ENCODE data around the gene UROS.

UROS gene

GRCh38 chr10:125762692-125763648 lies 60.1 kb downstream of the UROS start:
- DNase-seq (ENCODE audit: low spot score), result no peak

DNA sequence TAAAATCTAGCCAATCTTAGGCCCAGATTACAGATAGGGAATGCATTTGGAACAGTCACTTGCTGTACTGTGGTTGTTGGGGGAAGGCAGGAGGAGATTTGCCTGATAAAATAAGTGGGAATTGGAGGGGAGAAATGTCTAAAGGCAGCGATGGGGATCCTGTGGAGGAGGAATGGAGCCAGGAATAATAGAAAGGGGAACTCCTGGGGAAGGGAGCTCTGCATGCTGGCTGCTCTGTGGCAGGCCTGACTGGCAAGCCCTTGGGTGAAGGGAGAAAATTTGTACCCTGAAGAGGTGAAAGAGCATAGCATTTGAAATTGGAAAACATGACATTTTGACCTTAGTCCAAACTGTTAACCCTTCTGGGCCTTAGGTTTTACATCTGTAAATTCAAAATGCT lies 61.1 kb downstream of the UROS start:
- no peak for DNase-seq (ENCODE audit: low spot score)

DNA sequence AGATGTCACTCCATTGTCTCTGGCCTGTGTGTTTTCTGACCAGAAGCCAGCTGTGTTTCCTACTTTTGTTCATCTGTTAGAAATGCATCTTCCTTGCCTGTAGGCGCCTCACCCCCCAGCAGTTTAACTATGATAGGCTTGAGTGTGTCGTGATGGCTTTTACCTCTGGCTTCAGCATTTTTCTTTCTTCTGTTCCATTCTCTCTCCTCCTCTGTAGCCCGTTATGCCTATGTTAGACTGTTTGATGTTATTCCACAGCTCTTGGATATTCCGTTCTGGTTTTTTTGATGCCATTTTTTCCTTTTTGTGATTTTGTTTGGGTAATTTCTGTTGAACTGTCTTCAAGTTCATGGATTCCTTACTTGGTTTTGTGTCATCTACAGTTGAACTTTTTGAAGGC lies 65.3 kb downstream of the UROS start:
- DNase-seq (ENCODE audit: low spot score), result no peak

DNA sequence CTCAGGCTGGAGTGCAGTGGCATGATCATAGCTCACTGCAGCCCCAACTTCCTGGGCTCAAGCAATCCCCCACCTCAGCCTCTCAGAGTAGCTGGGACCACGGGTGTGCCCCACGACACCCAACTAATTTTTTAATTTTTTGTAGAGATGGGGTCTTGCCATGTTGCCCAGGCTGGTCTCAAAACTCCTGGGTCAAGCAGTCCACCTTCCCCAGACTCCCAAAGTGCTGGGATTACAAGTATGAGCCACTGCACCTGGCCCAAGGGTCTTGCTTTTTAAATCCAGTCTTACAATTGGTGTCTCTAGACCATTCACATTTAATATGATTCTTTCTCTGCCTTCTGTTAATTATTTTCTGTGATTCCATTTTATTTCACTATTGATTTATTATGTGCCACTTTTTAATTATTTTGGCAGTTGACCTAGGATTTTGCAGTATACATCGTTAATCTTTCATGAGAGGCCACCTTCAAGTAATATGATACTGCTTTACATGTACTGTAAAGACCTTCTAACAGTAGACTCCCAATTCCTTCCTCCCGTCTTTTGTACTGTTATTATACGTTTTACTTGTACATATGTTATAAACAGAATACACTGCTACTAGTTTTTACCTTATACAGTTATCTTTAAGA lies 66.1 kb downstream of the UROS start:
- no peak for DNase-seq (ENCODE audit: low spot score)

DNA sequence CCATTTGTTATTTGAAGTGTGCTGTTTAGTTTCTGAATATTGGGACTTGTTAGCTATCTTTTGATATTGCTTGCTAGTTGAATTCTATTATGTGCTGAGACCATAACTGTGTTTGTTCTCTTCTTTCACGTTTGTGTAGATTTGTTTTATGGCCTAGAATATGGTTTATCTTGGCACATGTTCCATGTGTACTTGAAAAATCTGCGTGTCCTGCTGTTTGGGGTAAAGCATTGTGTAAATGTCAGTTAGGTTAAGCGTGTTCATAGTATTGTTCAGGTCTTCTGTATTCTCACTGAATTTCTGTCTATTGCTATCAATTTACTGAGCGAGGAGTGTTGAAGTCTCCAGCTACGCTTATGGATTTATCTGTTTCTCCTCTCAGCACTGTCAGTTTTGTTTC lies 66.9 kb downstream of the UROS start:
- DNase-seq (ENCODE audit: low spot score), result no peak

DNA sequence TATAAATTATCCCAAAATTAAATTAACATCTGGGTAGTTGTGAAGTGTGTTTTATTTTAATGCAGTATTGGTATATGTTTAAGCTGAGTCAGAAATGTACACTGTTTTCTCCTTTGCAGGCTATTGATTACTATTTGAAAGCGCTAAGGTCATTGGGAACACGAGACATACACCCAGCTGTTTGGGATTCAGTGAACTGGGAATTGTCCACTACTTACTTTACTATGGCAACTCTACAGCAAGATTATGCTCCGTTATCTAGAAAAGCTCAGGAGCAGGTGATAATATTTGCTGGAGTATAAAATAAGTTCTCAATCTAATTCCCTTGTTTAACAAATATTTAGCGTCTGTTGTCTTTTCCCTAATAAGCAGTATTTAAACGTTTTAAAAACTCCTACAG lies 75.6 kb downstream of the UROS start:
- no peak for DNase-seq (ENCODE audit: low spot score)

DNA sequence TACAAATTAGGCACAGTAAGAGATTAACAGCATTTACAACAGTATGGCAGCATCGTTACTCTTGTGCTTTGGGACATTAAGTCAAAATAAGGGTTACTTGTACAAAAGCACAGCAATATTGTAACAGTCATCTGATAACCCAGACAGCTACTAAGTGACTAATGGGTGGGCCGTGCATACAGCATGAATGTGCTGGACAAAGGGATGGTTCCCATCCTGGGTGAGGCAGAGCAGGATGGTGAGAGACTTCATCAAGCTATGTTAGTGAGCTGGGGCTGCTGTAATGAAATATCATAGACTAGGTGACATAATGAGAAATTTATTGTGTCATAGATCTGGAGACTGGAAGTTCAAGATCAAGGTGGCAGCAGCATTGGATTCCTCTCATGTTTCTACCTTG lies 78.1 kb downstream of the UROS start:
- DNase-seq (ENCODE audit: low spot score), result no peak

DNA sequence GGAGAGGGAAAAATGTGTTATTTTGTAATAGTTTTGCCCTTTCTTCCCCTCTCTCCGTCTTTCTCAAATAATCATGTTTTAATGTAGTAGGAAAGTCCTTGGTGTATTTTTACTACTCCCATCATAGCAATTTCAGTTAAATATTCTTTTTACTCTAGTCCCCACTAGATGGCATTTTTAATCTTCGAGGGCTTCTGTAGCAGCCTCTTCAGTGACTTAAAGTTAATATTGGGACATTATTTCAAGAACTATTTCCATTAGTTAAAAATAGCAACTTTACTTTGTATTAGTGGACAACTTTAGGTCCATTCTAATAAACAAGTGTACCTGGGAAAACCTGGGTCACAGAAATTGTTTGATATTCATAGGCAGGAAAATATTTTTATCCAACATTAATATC lies 80.6 kb downstream of the UROS start:
- no peak for DNase-seq (ENCODE audit: low spot score)

DNA sequence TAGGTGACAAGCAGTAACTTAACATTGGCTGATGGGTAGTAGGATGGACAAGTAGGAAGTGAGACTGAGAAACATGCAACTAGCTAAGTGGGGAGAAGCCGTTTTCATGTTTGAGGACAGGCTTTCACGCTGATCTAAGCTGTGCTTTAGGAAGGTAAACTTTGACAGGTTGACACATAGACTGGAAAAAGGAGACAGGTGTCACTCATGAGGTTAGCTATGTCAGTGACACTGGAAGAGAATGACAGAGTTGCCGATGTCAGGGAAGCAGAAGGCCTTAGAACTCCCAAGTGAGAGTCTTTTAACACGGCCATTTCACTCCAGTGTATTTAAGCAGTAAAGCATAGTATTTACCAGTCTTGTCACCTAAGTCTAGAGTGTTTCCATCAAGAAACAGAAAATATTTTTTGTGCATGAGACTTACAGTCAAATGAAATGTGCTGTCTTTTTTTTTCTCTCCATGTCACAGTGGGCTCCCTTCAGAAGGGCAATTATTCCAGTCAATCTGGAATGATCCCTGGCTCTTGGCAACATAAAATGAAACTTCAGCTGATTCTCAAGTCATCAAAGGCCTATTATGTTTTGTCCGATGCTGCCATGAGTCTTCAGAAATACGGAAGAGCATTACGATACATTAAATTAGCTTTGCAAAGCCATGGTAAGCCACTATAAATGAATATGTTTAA lies 82.9 kb downstream of the UROS start:
- DNase-seq (ENCODE audit: low spot score), result no peak

Data from hematopoietic multipotent progenitor cell treated with erythropoietin and hydrocortisone succinate and interleukin-3 and kit ligand, for 17 days (in vitro differentiated cells).